ENCODE results near the gene PLSCR4.

Gene PLSCR4

GRCh38 chr3:146160321-146160963 lies 90.5 kb downstream of the PLSCR4 start:
- no peak for DNase-seq (ENCODE audit: low read depth)

- DNase-seq (ENCODE audit: low read depth): no peak
Measured at GRCh38 chr3:146159616-146160320, 91.1 kb downstream of the PLSCR4 start.

GRCh38 chr3:146159037-146159436 lies 91.9 kb downstream of the PLSCR4 start:
- DNase-seq (ENCODE audit: low read depth): no peak

- DNase-seq (ENCODE audit: low read depth): no peak
Measured at GRCh38 chr3:146157325-146158060, 93.4 kb downstream of the PLSCR4 start.

GRCh38 chr3:146156666-146157314 lies 94.1 kb downstream of the PLSCR4 start:
- DNase-seq (ENCODE audit: low read depth): no peak

- DNase-seq (ENCODE audit: low read depth): no peak
Measured at GRCh38 chr3:146156095-146156494, 94.8 kb downstream of the PLSCR4 start.

DNA sequence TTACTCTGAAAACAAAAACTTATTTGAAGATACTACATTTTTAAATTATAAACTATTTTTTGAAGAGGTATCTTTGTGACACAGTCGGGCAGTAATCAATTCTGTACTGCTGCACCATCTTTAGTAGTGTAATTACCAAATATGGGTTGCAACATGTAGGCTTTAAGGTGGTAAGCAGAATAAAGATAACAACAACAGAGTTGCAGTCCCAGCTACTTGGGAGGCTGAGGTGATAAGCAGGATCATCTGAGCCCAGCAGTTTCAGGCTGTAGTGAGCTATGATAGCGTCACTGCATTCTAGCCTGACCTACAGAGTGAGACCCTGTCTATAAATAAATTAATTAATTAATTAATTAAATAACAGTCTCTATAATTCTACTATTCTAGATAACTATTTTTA lies 95.9 kb downstream of the PLSCR4 start:
- no peak for DNase-seq (ENCODE audit: low read depth)

DNA sequence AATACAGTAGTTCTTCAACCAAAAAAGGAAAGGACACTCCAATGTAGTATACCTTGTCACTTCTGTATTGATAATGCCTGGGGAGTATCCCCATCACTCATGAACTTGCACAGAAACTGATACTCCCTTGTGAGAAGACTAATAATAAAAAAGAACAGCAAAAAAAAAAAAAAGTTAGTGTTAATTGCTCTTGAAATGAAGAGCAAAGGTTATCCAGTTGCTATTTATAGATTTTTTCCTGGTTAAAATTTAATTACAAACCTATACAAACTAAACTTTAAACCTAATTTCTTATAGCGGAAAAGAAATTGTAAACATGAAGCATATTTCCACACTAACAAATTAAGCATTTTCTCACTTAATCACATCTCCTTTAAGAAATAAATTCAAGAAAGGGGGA lies 96.6 kb downstream of the PLSCR4 start:
- DNase-seq (ENCODE audit: low read depth): no peak

DNA sequence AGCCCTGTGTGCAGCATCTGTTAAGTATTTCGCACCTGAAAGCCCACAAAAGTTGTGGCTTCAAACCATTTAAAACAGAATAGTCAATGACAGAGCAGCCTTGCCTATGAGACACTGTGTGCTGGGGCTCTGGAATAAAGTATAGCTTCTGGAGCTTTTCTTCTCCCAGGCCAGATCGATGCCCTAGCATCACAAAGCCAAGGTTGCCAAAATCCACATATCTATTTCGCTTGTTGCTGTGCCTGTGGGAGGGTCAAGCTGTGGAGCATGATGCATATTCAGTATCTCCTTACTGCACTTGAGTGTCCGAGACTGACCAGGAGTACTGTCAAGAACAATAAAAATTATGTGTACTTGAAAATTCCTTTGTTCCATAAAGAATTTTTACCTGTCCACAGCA lies 97.5 kb downstream of the PLSCR4 start:
- no peak for DNase-seq (ENCODE audit: low read depth)

DNA sequence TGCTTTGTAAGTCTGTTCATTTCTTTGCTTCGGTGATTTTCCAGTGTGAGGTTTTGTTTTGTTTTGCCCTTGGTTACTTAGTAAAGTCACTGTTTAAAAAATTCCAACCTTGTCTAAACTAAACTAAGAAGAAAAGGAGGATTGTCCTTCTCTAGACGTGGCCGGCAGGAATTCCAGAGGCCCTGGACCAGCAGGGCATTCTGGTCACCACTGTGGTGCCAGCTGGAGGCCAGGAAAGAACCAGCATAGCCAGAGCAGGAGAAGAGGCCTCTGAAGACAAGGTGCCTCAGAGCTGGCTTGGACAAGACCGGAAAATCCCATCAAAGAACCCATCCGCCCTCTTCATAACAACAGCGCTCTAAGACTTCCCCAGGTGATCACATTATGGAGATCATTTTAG lies 98.1 kb downstream of the PLSCR4 start:
- DNase-seq (ENCODE audit: low read depth): no peak

GRCh38 chr3:146148468-146148931 lies 102.4 kb downstream of the PLSCR4 start:
- no peak for DNase-seq (ENCODE audit: low read depth)

GRCh38 chr3:146145642-146146041 lies 105.3 kb downstream of the PLSCR4 start:
- DNase-seq (ENCODE audit: low read depth): no peak

- DNase-seq (ENCODE audit: low read depth): no peak
Measured at GRCh38 chr3:146142757-146143156, 108.1 kb downstream of the PLSCR4 start.

All from CMK (cell line).